IMR-90 (cell line): ENCODE measurements around the gene PPT2.
A peak's percentile ranks its signal among the peaks of the same experiment; 100 is the strongest.

Experiments
- BHLHE40 ChIP-seq: fragments of 150-350 bp; IDR thresholded peaks from 2 replicates; pipeline ENCODE4 v1.6.1; 2016; ENCODE audit warnings: mild to moderate bottlenecking, low read depth, low read length
- CEBPB ChIP-seq: IDR thresholded peaks from 2 replicates; pipeline ENCODE4 v1.6.1; 2012; ENCODE audit warnings: low read depth, low read length, improper control_type of control experiment
- CHD1 ChIP-seq: IDR thresholded peaks from 2 replicates; pipeline ENCODE4 v1.6.1; 2012; ENCODE audit warnings: low read depth, low read length, improper control_type of control experiment
- CTCF ChIP-seq: conservative IDR thresholded peaks from 2 replicates; pipeline ENCODE4 v1.5.1; 2012; ENCODE audit warnings: mild to moderate bottlenecking, low read depth, low read length, improper control_type of control experiment
- ELK1 ChIP-seq: fragments of 150-350 bp; IDR thresholded peaks from 2 replicates; pipeline ENCODE4 v1.6.1; 2016; ENCODE audit warnings: low read depth, mild to moderate bottlenecking, low read length, moderate library complexity, borderline replicate concordance
- FOS ChIP-seq: fragments of 150-350 bp; IDR thresholded peaks from 2 replicates; pipeline ENCODE4 v1.6.1; 2016; ENCODE audit warnings: low read depth, low read length
- MAFK ChIP-seq: IDR thresholded peaks from 2 replicates; pipeline ENCODE4 v1.6.1; 2012; ENCODE audit warnings: low read depth, low read length, improper control_type of control experiment
- MAZ ChIP-seq: IDR thresholded peaks from 2 replicates; pipeline ENCODE4 v1.6.1; 2012; ENCODE audit warnings: low read depth, mild to moderate bottlenecking, low read length, improper control_type of control experiment, moderate library complexity, borderline replicate concordance
- POLR2A ChIP-seq: IDR thresholded peaks from 2 replicates; pipeline ENCODE4 v1.6.1; 2012; ENCODE audit warnings: mild to moderate bottlenecking, low read depth, low read length
- RAD21 ChIP-seq: IDR thresholded peaks from 2 replicates; pipeline ENCODE4 v1.6.1; 2012; ENCODE audit warnings: low read length, improper control_type of control experiment
- RCOR1 ChIP-seq: IDR thresholded peaks from 2 replicates; pipeline ENCODE4 v1.6.1; 2012; ENCODE audit warnings: mild to moderate bottlenecking, low read length, improper control_type of control experiment; ENCODE audit not compliant: insufficient replicate concordance
- RFX5 ChIP-seq: IDR thresholded peaks from 2 replicates; pipeline ENCODE4 v1.8.0; 2012; ENCODE audit warnings: low read depth, mild to moderate bottlenecking, low read length, moderate library complexity
- SMC3 ChIP-seq: fragments of 150-350 bp; IDR thresholded peaks from 2 replicates; pipeline ENCODE4 v1.6.1; 2016; ENCODE audit warnings: low read depth, mild to moderate bottlenecking, antibody characterized with exemption, low read length, moderate library complexity
- TF ChIP-seq, protein P1 (sequence below): fragments of 150-350 bp; IDR thresholded peaks from 2 replicates; pipeline ENCODE4 v1.6.1; 2017; ENCODE audit warnings: mild to moderate bottlenecking, antibody characterized with exemption, low read length, low read depth

DNA sequence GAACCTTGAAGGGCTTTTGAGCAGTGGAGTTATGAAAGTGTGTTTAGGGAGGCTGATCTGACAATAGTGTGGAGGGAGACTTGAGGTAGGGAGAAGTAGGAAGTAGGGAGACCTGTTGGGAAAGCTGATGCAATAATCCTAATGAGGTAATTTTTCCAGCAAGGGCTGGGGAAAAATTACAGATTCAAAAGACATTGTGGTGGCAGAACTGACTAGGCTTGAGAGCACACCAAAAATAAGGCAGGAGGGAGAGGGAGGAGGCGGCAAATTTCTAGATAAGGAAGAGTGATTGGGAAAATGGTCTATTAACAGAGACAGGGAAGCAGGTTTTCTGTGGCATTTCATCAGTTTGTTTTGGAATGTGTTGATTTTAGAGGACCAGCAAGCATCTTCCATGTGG lies 7.7 kb upstream of the PPT2 start:
- TF ChIP-seq CTCF (no peak), RFX5 (no peak), ELK1 (no peak), FOS (no peak), MAZ (no peak), SMC3 (no peak), POLR2A (no peak), RCOR1 (no peak), RAD21 (no peak), BHLHE40 (no peak), CEBPB (peak; percentile 54; the same call in 1 of the 2 replicates), CHD1 (no peak), MAFK (no peak)
- TF ChIP-seq, protein P1, sequence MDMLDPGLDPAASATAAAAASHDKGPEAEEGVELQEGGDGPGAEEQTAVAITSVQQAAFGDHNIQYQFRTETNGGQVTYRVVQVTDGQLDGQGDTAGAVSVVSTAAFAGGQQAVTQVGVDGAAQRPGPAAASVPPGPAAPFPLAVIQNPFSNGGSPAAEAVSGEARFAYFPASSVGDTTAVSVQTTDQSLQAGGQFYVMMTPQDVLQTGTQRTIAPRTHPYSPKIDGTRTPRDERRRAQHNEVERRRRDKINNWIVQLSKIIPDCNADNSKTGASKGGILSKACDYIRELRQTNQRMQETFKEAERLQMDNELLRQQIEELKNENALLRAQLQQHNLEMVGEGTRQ = no peak
